ENCODE measurements around the gene AGAP3.

Gene AGAP3

GRCh38 chr7:151124481-151124880 is 38.2 kb downstream of the AGAP3 start:
- DNase-seq = no peak

- DNase-seq = no peak
These were observed 38.7 kb downstream of the AGAP3 start for GRCh38 chr7:151124899-151125399.

- DNase-seq = peak; percentile 29
These were observed 39.2 kb downstream of the AGAP3 start for GRCh38 chr7:151125470-151125845.

GRCh38 chr7:151125846-151126481 is 39.7 kb downstream of the AGAP3 start:
- peak; percentile 26 for DNase-seq

GRCh38 chr7:151126491-151127137 is 40.3 kb downstream of the AGAP3 start:
- DNase-seq = no peak

- DNase-seq = no peak
These were observed 41.9 kb downstream of the AGAP3 start for GRCh38 chr7:151128144-151128543.

- no peak for DNase-seq
These were observed 42.4 kb downstream of the AGAP3 start for GRCh38 chr7:151128716-151129115.

- DNase-seq = no peak
These were observed 43.1 kb downstream of the AGAP3 start for GRCh38 chr7:151129117-151129959.

GRCh38 chr7:151129960-151130591 is 43.8 kb downstream of the AGAP3 start:
- DNase-seq = no peak

- DNase-seq = no peak
These were observed 44.5 kb downstream of the AGAP3 start for GRCh38 chr7:151130741-151131157.

GRCh38 chr7:151131224-151131591 is 44.9 kb downstream of the AGAP3 start:
- DNase-seq = no peak

- DNase-seq = no peak
These were observed 45.5 kb downstream of the AGAP3 start for GRCh38 chr7:151131592-151132293.

GRCh38 chr7:151132461-151133205 is 46.4 kb downstream of the AGAP3 start:
- DNase-seq = no peak

- DNase-seq = no peak
These were observed 47.2 kb downstream of the AGAP3 start for GRCh38 chr7:151133266-151133985.

GRCh38 chr7:151133986-151134742 is 47.9 kb downstream of the AGAP3 start:
- no peak for DNase-seq

- no peak for DNase-seq
These were observed 48.7 kb downstream of the AGAP3 start for GRCh38 chr7:151134743-151135524.

GRCh38 chr7:151135525-151135845 is 49.2 kb downstream of the AGAP3 start:
- DNase-seq = no peak

GRCh38 chr7:151135866-151136843 is 49.9 kb downstream of the AGAP3 start:
- DNase-seq = no peak

Data from fibroblast of skin of back (primary cell).